Hematopoietic multipotent progenitor cell treated with erythropoietin and hydrocortisone succinate and interleukin-3 and kit ligand, for 4 days (in vitro differentiated cells): Measurements from ENCODE around the gene USP44.
"Not testable (repeated sequence)": the region's sequence is repeated elsewhere in the genome, so short reads cannot be mapped to it uniquely, and the experiment has no call there.

Source experiments
- DNase-seq: peaks from one replicate; pipeline ENCODE4 v3.0.0-alpha.2; 2015

USP44 gene

GRCh38 chr12:95551305-95551704 lies at the start of gene USP44:
Gene USP44, minus strand, starts transcription at chr12:95551476. Its CDS starts 17,220 bp downstream, at chr12:95534256.
- DNase-seq, result no peak

GRCh38 chr12:95600567-95600966 lies 49.3 kb upstream of the USP44 start:
- DNase-seq, result no peak

- DNase-seq, result no peak
Observed at GRCh38 chr12:95599880-95600279, 48.6 kb upstream of the USP44 start.

GRCh38 chr12:95594136-95594535 lies 42.9 kb upstream of the USP44 start:
- no peak for DNase-seq

GRCh38 chr12:95593266-95593871 lies 42.1 kb upstream of the USP44 start:
- DNase-seq, result no peak

- no peak for DNase-seq
Observed at GRCh38 chr12:95591731-95592130, 40.5 kb upstream of the USP44 start.

- DNase-seq, result no peak
Observed at GRCh38 chr12:95590775-95591174, 39.5 kb upstream of the USP44 start.

- DNase-seq, result no peak
Observed at GRCh38 chr12:95583933-95584332, 32.7 kb upstream of the USP44 start.

GRCh38 chr12:95582230-95583058 lies 31.2 kb upstream of the USP44 start:
- peak; percentile 24 for DNase-seq

- DNase-seq, result no peak
Observed at GRCh38 chr12:95577820-95578219, 26.5 kb upstream of the USP44 start.

GRCh38 chr12:95574799-95575452 lies 23.6 kb upstream of the USP44 start:
- DNase-seq, result peak; percentile 39

- DNase-seq, result no peak
Observed at GRCh38 chr12:95573951-95574576, 22.8 kb upstream of the USP44 start.

GRCh38 chr12:95571369-95571768 lies 20.1 kb upstream of the USP44 start:
- no peak for DNase-seq

GRCh38 chr12:95568045-95568444 lies 16.8 kb upstream of the USP44 start:
- not testable (repeated sequence) for DNase-seq

GRCh38 chr12:95557625-95558024 lies 6.3 kb upstream of the USP44 start:
- no peak for DNase-seq

- peak; percentile 71 for DNase-seq
Observed at GRCh38 chr12:95554532-95555071, 3.3 kb upstream of the USP44 start.

- DNase-seq, result peak; percentile 72
Observed at GRCh38 chr12:95553197-95553943, 2.1 kb upstream of the USP44 start.

- DNase-seq, result no peak
Observed at GRCh38 chr12:95551913-95552516, 739 bp upstream of the USP44 start.

- DNase-seq, result no peak
Observed at GRCh38 chr12:95549392-95550084, 1.7 kb downstream of the USP44 start.

GRCh38 chr12:95548539-95549391 lies 2.5 kb downstream of the USP44 start:
- DNase-seq, result peak; percentile 64
